Astrocyte (in vitro differentiated cells and primary cell): ENCODE results near the gene TNNI2. TPM values are rescaled to one million over a fixed set of nuclear protein-coding genes. Genes with fewer than 3 reads are reported as not detected.
"Not testable (repeated sequence)": the region's sequence is repeated elsewhere in the genome, so short reads cannot be mapped to it uniquely, and the experiment has no call there.

Experiments
- DNase-seq: peaks from one replicate; pipeline ENCODE4 v3.0.0-alpha.2; 2010; ENCODE audit warnings: low read depth
- FAIRE-seq: peaks from 2 replicates; lab custom pipeline; 2011; peaks lifted over from hg19 to GRCh38; lab: Jason Lieb, UNC
- H2AFZ ChIP-seq: 2 replicates; pipeline ENCODE4 v1.6.0; 2012; ENCODE audit warnings: low read depth, low read length, inconsistent platforms
- H3K27ac ChIP-seq: 2 replicates; pipeline ENCODE4 v1.5.1; 2011; ENCODE audit warnings: low read depth, low read length, inconsistent platforms
- H3K27me3 ChIP-seq: 2 replicates; pipeline ENCODE4 v1.6.0; 2011; ENCODE audit warnings: low read length, inconsistent platforms; ENCODE audit not compliant: insufficient read depth
- H3K36me3 ChIP-seq: 2 replicates; pipeline ENCODE4 v1.5.1; 2011; ENCODE audit warnings: low read length, inconsistent platforms; ENCODE audit not compliant: insufficient read depth
- H3K4me1 ChIP-seq: 2 replicates; pipeline ENCODE4 v1.5.1; 2011; ENCODE audit warnings: low read length, inconsistent platforms; ENCODE audit not compliant: insufficient read depth
- H3K4me2 ChIP-seq: 2 replicates; pipeline ENCODE4 v1.6.0; 2012; ENCODE audit warnings: low read length, inconsistent platforms
- H3K4me3 ChIP-seq: 2 replicates; pipeline ENCODE4 v1.5.1; 2011; ENCODE audit warnings: low read depth, mild to moderate bottlenecking, low read length, inconsistent platforms; ENCODE audit not compliant: insufficient read depth
- H3K79me2 ChIP-seq: 2 replicates; pipeline ENCODE4 v1.6.0; 2012; ENCODE audit warnings: mild to moderate bottlenecking, low read length, inconsistent platforms; ENCODE audit not compliant: insufficient read depth
- H3K9ac ChIP-seq: 2 replicates; pipeline ENCODE4 v1.6.0; 2012; ENCODE audit warnings: mild to moderate bottlenecking, low read length, inconsistent platforms
- H3K9me3 ChIP-seq: 2 replicates; pipeline ENCODE4 v1.5.1; 2012; ENCODE audit warnings: low read depth, mild to moderate bottlenecking, low read length, inconsistent platforms; ENCODE audit not compliant: insufficient read depth
- H4K20me1 ChIP-seq: 2 replicates; pipeline ENCODE4 v1.6.0; 2012; ENCODE audit warnings: low read length, inconsistent platforms; ENCODE audit not compliant: insufficient read depth
- H3K27ac Mint-ChIP-seq: one replicate; pipeline ENCODE4 v1.8.0; 2021; ENCODE audit warnings: mild to moderate bottlenecking, mixed read lengths; ENCODE audit not compliant: unreplicated experiment
- H3K27me3 Mint-ChIP-seq: one replicate; pipeline ENCODE4 v1.8.0; 2021; ENCODE audit warnings: low read depth, mixed read lengths; ENCODE audit not compliant: unreplicated experiment
- H3K36me3 Mint-ChIP-seq: one replicate; pipeline ENCODE4 v1.8.0; 2021; ENCODE audit warnings: low read depth, mixed read lengths; ENCODE audit not compliant: unreplicated experiment
- H3K4me1 Mint-ChIP-seq: one replicate; pipeline ENCODE4 v1.8.0; 2021; ENCODE audit warnings: low read depth, mixed read lengths; ENCODE audit not compliant: unreplicated experiment
- H3K4me3 Mint-ChIP-seq: one replicate; pipeline ENCODE4 v1.8.0; 2021; ENCODE audit warnings: mild to moderate bottlenecking, moderate library complexity, mixed read lengths; ENCODE audit not compliant: unreplicated experiment
- H3K9me3 Mint-ChIP-seq: one replicate; pipeline ENCODE4 v1.8.0; 2021; ENCODE audit warnings: mild to moderate bottlenecking, mixed read lengths; ENCODE audit not compliant: unreplicated experiment
- EZH2 ChIP-seq: IDR thresholded peaks from 2 replicates; pipeline ENCODE4 v1.6.1; 2012; ENCODE audit warnings: mild to moderate bottlenecking, low read length, inconsistent platforms; ENCODE audit not compliant: insufficient read depth
- total RNA-seq: library from RNA; stranded (reverse); gene quantifications from 2 replicates; pipeline ENCODE4 v1.2.1, GENCODE V29; 2021
- TF ChIP-seq, protein P1 (sequence below): IDR thresholded peaks from 2 replicates; pipeline ENCODE4 v1.5.1; 2011; ENCODE audit warnings: low read depth, mild to moderate bottlenecking, inconsistent platforms, low read length, moderate library complexity; ENCODE audit not compliant: insufficient read depth

Gene TNNI2
- total RNA-seq, 1 donor from 2014 or later, result not detected

DNA sequence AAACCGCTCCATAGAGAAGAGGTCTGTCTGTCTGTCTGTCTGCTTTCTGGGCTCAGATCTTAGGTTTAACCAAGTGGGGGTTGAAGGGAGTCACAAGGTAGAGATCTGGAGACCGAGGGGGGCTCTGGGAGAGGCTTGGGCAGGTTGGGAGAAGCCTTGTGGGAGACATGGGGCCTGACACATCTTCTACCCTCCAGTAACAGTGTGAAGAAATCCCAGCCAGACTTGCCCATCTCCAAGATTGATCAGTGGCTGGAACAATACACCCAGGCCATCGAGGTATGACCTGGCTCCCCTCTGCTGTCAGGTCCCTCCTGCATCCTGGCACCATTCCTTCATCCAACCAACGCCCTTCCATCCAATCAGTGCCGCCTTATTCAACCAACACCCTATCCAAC, 45.5 kb downstream of the TNNI2 start:
- H3K4me1 ChIP-seq, result no peaks in the 10 kb centered on the region
- peaks cover 12% of the 10 kb centered on the region for H3K27me3 Mint-ChIP-seq
- H3K79me2 ChIP-seq, result no peaks in the 10 kb centered on the region
- H3K4me3 ChIP-seq, result no peak overlapping the region
- H3K36me3 Mint-ChIP-seq, result no peaks in the 10 kb centered on the region
- H3K9ac ChIP-seq, result no peak overlapping the region
- H2AFZ ChIP-seq, result no peak overlapping the region
- no peak overlapping the region for H3K4me2 ChIP-seq
- H3K27me3 ChIP-seq, result peaks cover 2% of the 10 kb centered on the region
- no peaks in the 10 kb centered on the region for H3K36me3 ChIP-seq
- no peak overlapping the region for H3K4me3 Mint-ChIP-seq
- no peak overlapping the region for H3K27ac ChIP-seq
- no peaks in the 10 kb centered on the region for H3K9me3 Mint-ChIP-seq
- H4K20me1 ChIP-seq, result no peaks in the 10 kb centered on the region
- TF ChIP-seq EZH2, result no peak
- TF ChIP-seq, protein P1, sequence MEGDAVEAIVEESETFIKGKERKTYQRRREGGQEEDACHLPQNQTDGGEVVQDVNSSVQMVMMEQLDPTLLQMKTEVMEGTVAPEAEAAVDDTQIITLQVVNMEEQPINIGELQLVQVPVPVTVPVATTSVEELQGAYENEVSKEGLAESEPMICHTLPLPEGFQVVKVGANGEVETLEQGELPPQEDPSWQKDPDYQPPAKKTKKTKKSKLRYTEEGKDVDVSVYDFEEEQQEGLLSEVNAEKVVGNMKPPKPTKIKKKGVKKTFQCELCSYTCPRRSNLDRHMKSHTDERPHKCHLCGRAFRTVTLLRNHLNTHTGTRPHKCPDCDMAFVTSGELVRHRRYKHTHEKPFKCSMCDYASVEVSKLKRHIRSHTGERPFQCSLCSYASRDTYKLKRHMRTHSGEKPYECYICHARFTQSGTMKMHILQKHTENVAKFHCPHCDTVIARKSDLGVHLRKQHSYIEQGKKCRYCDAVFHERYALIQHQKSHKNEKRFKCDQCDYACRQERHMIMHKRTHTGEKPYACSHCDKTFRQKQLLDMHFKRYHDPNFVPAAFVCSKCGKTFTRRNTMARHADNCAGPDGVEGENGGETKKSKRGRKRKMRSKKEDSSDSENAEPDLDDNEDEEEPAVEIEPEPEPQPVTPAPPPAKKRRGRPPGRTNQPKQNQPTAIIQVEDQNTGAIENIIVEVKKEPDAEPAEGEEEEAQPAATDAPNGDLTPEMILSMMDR, result no peak
- no peak for FAIRE-seq
- H3K27ac Mint-ChIP-seq, result no peak overlapping the region
- H3K9me3 ChIP-seq, result no peaks in the 10 kb centered on the region
- no peak for DNase-seq
- no peaks in the 10 kb centered on the region for H3K4me1 Mint-ChIP-seq

GRCh38 chr11:1886551-1886950, 47.8 kb downstream of the TNNI2 start:
- DNase-seq, H3K4me3 Mint-ChIP-seq, H2AFZ ChIP-seq, H3K9ac ChIP-seq, H3K36me3 ChIP-seq, H3K36me3 Mint-ChIP-seq, FAIRE-seq, H3K9me3 Mint-ChIP-seq, H3K79me2 ChIP-seq, H3K4me1 Mint-ChIP-seq, H3K27ac ChIP-seq, H3K9me3 ChIP-seq, H3K27me3 ChIP-seq, H3K27ac Mint-ChIP-seq, H4K20me1 ChIP-seq, H3K4me1 ChIP-seq, H3K4me3 ChIP-seq, H3K4me2 ChIP-seq: not testable (repeated sequence)
- H3K27me3 Mint-ChIP-seq, result peaks cover 14% of the 10 kb centered on the region

GRCh38 chr11:1887451-1888346, 48.9 kb downstream of the TNNI2 start:
- FAIRE-seq, result no peak
- no peaks in the 10 kb centered on the region for H3K9me3 ChIP-seq
- H3K9me3 Mint-ChIP-seq, result no peaks in the 10 kb centered on the region
- H2AFZ ChIP-seq, result no peak overlapping the region
- DNase-seq, result no peak
- no peak for TF ChIP-seq EZH2
- TF ChIP-seq, protein P1, result no peak
- H3K79me2 ChIP-seq, result no peaks in the 10 kb centered on the region
- H3K4me1 Mint-ChIP-seq, result no peaks in the 10 kb centered on the region
- H3K4me3 Mint-ChIP-seq, result no peak overlapping the region
- H3K36me3 ChIP-seq, result no peaks in the 10 kb centered on the region
- peaks cover 18% of the 10 kb centered on the region for H3K27me3 Mint-ChIP-seq
- no peak overlapping the region for H3K27ac ChIP-seq
- H3K27ac Mint-ChIP-seq, result no peak overlapping the region
- H3K27me3 ChIP-seq, result peaks cover 2% of the 10 kb centered on the region
- H3K36me3 Mint-ChIP-seq, result no peaks in the 10 kb centered on the region
- H3K9ac ChIP-seq, result no peak overlapping the region
- no peaks in the 10 kb centered on the region for H3K4me1 ChIP-seq
- no peaks in the 10 kb centered on the region for H4K20me1 ChIP-seq
- H3K4me2 ChIP-seq, result no peak overlapping the region
- H3K4me3 ChIP-seq, result no peak overlapping the region
